ENCODE measurements around the gene FLNB. TPM values are rescaled to one million over a fixed set of nuclear protein-coding genes. Genes with fewer than 3 reads are reported as not detected.
A peak's percentile ranks its signal among the peaks of the same experiment; 100 is the strongest.

Gene FLNB
- total RNA-seq, 2 experiments from 2014 or later, result 47.7 to 48.0 TPM

DNA sequence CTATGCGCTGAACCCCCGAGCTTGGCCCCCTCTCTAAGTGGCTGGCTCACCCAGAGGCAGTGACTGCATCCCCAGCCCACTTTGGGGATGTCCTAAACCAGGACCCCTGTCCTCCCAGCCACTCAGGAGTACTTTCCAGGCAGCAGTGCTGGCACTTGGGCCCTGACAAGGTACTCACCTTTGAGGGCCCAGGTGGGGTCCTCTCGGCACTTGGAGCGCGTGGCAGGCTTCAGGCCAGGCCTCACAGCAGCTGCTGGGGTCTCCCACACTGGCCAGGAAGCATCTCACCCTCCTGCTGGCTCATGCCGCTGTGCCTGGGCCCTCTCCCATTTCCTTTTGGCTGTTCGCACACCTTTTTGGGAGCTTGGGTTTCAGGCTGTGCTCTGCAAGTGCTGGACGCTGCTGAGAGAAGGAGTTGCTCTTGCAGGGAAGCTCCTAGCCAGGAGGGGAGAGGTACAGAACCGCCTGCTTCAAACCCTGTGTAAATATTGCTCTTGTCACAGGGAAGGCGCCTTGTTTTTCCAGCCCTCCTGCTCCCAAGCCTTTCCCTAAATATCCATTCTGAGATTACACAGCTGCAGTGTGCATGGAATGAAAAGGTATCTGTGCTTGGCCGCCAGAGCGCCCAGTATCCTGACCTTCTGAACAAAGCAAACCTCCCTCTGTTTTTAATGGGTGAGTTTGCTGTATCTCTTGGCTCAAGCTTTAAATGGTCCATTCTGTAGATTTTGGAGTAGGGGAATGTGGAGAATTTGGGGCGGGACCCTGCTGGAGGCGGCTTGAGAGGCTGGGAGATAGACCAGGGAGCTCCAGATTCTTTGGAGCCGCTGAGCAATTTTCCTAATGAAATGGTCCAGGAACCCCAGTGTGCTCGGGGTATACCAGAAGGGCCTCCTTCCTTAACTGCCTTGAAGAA, 156.9 kb downstream of the FLNB start:
- CTCF ChIA-PET, result interaction anchor here (1.1 to 4.3 kb wide), 9 partner anchors 11 to 215 kb away, joined by 3 to 50 read pairs (median 14); partner anchors contain the start of genes FLNB, HTD2 and RPP14
- DNase-seq, result no peak
- no peaks in the 10 kb centered on the region for H3K27me3 Mint-ChIP-seq (ENCODE audit: low read depth)
- intact Hi-C loops (cut with micrococcal nuclease), result no loop called here
- no peak overlapping the region for H3K27ac Mint-ChIP-seq
- no peaks in the 10 kb centered on the region for H3K4me1 Mint-ChIP-seq (ENCODE audit: low read depth)
- H3K36me3 Mint-ChIP-seq (ENCODE audit: low read depth), result peaks cover 14% of the 10 kb centered on the region
- no peaks in the 10 kb centered on the region for H3K9me3 Mint-ChIP-seq
- no peak overlapping the region for H3K4me3 Mint-ChIP-seq

DNA sequence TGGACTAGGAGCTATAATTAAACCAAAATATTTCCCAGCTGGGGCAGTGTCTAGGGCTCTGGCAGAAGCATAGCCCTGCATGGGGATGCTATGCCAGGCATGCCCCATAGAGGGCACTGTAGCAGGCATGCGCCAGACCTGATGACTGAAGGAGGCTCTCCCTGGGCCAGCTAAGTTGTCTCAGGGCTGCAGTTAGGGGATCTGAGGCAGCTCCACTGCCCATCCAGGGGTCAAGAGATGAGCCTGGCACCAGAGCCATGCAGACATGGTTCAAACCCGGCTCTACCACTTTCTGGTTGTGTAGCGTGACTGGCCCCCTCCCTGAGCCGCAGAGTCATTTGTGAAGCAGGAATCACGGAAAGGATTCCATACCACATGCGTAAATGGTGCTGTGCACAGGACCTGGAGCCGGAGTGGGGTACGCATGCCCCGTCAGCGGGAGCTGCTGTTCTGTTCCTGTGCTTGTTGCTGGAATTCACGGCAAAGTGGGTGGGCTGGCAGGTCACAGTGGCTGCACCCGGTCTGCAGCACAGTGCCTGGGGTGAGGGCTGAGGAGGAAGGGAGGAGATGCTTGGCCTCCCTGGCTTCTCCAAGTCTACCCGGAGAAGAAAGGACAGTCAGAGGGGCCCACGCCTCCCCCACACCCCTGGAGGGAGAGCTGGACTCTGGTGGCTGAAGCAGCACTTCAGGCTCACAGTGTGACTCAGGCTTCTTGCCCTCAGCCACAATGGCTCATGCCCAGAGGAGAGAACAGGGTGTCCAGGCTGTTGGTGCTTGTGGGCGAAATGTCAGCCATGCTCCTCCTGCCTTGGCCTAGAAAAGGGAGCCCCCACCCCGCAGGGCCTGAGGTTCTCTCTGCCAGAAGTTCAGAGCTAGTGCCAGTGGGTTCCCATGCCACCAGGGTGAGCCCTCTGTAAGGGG, 159.5 kb downstream of the FLNB start:
- H3K36me3 Mint-ChIP-seq (ENCODE audit: low read depth), result peaks cover 2% of the 10 kb centered on the region
- intact Hi-C loops (cut with micrococcal nuclease), result no loop called here
- DNase-seq, result peak; percentile 79
- H3K4me1 Mint-ChIP-seq (ENCODE audit: low read depth), result no peaks in the 10 kb centered on the region
- no peak overlapping the region for H3K4me3 Mint-ChIP-seq
- H3K9me3 Mint-ChIP-seq, result no peaks in the 10 kb centered on the region
- no peak overlapping the region for H3K27ac Mint-ChIP-seq
- H3K27me3 Mint-ChIP-seq (ENCODE audit: low read depth), result no peaks in the 10 kb centered on the region
- CTCF ChIA-PET, result interaction anchor here (0.5 to 4.3 kb wide), 27 partner anchors 9 to 997 kb away, joined by 3 to 50 read pairs (median 4); partner anchors contain the start of gene FLNB

DNA sequence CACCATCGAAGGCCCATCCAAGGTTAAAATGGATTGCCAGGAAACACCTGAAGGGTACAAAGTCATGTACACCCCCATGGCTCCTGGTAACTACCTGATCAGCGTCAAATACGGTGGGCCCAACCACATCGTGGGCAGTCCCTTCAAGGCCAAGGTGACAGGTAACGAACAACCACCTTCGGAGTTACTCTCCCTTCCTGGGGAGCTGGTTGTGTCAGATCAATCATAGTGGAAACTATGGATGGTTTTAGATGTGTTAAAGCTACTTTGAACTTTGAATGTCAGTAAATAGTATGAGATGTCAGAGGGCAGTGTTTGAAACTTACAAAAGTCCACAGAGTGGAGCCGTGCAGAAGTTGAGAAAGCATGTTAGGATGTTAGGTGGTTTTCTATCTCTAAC, 160.3 kb downstream of the FLNB start:
- H3K27ac Mint-ChIP-seq, result no peak overlapping the region
- no peaks in the 10 kb centered on the region for H3K9me3 Mint-ChIP-seq
- no peak overlapping the region for H3K4me3 Mint-ChIP-seq
- intact Hi-C loops (cut with micrococcal nuclease), result no loop called here
- H3K27me3 Mint-ChIP-seq (ENCODE audit: low read depth), result no peaks in the 10 kb centered on the region
- no peak for DNase-seq
- no peaks in the 10 kb centered on the region for H3K4me1 Mint-ChIP-seq (ENCODE audit: low read depth)
- CTCF ChIA-PET, result interaction anchor here (1.4 to 4.3 kb wide), 4 partner anchors 8 to 161 kb away, joined by 3 to 50 read pairs (median 37); partner anchors contain the start of gene FLNB
- peaks cover 2% of the 10 kb centered on the region for H3K36me3 Mint-ChIP-seq (ENCODE audit: low read depth)

DNA sequence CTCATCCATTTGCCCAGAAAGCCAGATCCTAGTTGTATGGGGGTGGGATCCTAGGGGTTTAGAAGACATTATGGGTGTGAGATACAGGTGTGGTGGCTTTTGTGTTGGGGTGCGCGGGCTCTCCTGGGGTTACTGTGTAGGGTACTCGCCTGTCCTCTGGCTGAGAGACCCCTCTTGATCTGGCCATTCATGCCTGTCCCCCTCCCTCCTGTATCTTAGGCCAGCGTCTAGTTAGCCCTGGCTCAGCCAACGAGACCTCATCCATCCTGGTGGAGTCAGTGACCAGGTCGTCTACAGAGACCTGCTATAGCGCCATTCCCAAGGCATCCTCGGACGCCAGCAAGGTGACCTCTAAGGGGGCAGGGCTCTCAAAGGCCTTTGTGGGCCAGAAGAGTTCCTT, 161.1 kb downstream of the FLNB start:
- Mint-ChIP-seq H3K4me3 (no peak overlapping the region), H3K27ac (no peak overlapping the region), H3K27me3 (ENCODE audit: low read depth) (no peaks in the 10 kb centered on the region), H3K9me3 (no peaks in the 10 kb centered on the region), H3K36me3 (ENCODE audit: low read depth) (peaks cover 2% of the 10 kb centered on the region), H3K4me1 (ENCODE audit: low read depth) (no peaks in the 10 kb centered on the region)
- CTCF ChIA-PET, result no interaction called here
- no peak for DNase-seq
- intact Hi-C loops (cut with micrococcal nuclease), result no loop called here

DNA sequence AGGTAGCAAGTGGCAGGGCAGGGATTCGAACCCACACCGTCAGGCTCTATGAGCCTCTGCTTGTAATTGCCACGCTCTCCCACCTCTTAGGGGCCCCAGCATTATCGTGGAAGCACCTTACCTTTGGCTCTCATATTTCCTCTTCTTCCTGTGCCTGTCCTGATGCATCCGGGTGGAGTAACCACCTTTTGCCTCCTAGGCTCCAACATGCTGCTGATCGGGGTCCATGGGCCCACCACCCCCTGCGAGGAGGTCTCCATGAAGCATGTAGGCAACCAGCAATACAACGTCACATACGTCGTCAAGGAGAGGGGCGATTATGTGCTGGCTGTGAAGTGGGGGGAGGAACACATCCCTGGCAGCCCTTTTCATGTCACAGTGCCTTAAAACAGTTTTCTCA, 162.2 kb downstream of the FLNB start:
- CTCF ChIA-PET, result no interaction called here
- Mint-ChIP-seq H3K9me3 (no peaks in the 10 kb centered on the region), H3K36me3 (ENCODE audit: low read depth) (peaks cover 2% of the 10 kb centered on the region), H3K4me1 (ENCODE audit: low read depth) (no peaks in the 10 kb centered on the region), H3K27me3 (ENCODE audit: low read depth) (peaks cover 2% of the 10 kb centered on the region), H3K27ac (no peak overlapping the region), H3K4me3 (no peak overlapping the region)
- intact Hi-C loops (cut with micrococcal nuclease), result loop anchor here (5.0 to 10.0 kb wide), 2 partner anchors 308 to 776 kb away; no protein-coding TSS in a partner anchor
- no peak for DNase-seq

DNA sequence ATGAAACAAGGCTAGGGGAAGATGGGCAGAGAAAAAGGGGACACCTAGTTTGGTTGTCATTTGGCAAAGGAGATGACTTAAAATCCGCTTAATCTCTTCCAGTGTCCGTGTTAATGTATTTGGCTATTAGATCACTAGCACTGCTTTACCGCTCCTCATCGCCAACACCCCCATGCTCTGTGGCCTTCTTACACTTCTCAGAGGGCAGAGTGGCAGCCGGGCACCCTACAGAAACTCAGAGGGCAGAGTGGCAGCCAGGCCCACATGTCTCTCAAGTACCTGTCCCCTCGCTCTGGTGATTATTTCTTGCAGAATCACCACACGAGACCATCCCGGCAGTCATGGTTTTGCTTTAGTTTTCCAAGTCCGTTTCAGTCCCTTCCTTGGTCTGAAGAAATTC, 162.9 kb downstream of the FLNB start:
- peaks cover 2% of the 10 kb centered on the region for H3K36me3 Mint-ChIP-seq (ENCODE audit: low read depth)
- CTCF ChIA-PET, result no interaction called here
- no peak overlapping the region for H3K4me3 Mint-ChIP-seq
- intact Hi-C loops (cut with micrococcal nuclease), result loop anchor here (5.0 to 10.0 kb wide), 2 partner anchors 309 to 776 kb away; no protein-coding TSS in a partner anchor
- no peak for DNase-seq
- peaks cover 3% of the 10 kb centered on the region for H3K4me1 Mint-ChIP-seq (ENCODE audit: low read depth)
- no peaks in the 10 kb centered on the region for H3K9me3 Mint-ChIP-seq
- peaks cover 6% of the 10 kb centered on the region for H3K27me3 Mint-ChIP-seq (ENCODE audit: low read depth)
- no peak overlapping the region for H3K27ac Mint-ChIP-seq

DNA sequence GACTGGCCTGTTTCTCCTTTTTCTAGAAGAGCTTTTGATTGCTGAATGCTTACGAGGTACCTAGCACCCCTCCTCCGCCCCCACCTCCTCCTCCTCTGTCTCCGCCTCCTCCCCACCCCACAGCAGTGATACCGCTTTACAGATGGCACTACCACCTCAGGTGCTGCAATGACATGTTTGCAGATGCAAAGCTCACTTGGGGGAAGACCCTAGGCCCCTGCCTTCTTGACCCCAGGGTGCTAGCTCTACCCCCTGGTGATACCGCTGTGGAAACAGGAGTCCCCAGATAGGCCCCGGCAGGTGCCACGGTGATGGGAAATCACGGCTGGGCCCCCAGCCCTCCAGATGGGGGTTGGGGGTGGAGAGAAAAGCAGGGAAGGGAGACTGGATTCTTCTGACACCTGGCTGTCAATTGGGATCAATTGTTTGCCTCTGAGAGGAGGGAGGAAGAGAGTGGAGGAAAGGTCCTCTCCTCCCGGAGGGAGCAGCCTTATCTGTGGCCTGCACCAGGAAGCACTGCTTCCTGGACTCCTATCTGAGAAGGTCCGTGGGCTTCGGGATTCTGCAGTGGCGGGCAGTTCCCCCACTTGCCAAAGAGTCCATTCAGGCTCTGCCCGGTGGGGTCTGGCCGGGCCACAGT, 164.9 kb downstream of the FLNB start:
- Mint-ChIP-seq H3K27ac (no peak overlapping the region), H3K36me3 (ENCODE audit: low read depth) (peaks cover 2% of the 10 kb centered on the region), H3K9me3 (no peaks in the 10 kb centered on the region), H3K27me3 (ENCODE audit: low read depth) (peaks cover 6% of the 10 kb centered on the region), H3K4me3 (no peak overlapping the region), H3K4me1 (ENCODE audit: low read depth) (peaks cover 5% of the 10 kb centered on the region)
- intact Hi-C loops (cut with micrococcal nuclease), result loop anchor here (1.0 to 10.0 kb wide), 3 partner anchors 211 to 778 kb away; no protein-coding TSS in a partner anchor
- DNase-seq, result no peak
- CTCF ChIA-PET, result interaction anchor here (0.5 to 3.2 kb wide), 6 partner anchors 45 to 497 kb away, joined by 3 to 19 read pairs (median 3); partner anchors contain the start of gene FLNB

DNA sequence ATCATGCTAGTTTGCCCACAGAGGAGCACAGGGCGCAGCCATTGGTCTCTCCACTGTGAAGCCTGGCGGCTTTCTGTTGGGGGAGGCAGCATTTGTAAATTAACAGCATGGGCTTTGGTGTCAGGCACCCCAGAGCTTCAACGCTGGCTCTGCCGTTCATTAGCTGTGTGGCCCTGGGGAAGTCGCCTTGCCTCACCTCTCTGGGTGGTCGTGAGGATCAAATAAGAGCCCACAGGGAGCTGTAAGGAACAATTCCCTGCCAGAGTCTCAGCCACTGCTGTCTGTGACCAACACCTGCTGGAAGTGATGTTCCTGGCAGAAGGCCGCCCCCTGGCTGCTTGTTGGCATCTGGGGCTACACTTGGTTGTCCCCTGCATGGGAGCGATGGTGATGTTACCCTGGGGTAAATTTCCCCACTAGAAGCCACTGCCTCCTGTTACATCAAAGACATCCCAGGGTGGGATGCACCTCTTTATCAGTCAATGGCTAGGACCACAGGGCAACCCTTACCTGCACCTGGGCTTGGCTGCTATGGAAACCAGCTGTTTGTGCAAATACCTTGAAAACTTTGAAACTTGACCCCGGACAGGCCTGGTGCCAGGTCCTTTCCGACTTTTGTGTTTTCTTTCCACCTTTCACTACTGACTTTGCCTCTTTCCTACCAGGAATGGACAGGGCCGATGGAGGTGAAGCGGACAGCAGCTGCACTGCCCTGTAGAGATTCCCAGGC, 165.6 kb downstream of the FLNB start:
- Mint-ChIP-seq H3K9me3 (no peaks in the 10 kb centered on the region), H3K4me3 (no peak overlapping the region), H3K4me1 (ENCODE audit: low read depth) (peaks cover 11% of the 10 kb centered on the region), H3K27ac (no peak overlapping the region), H3K27me3 (ENCODE audit: low read depth) (peaks cover 6% of the 10 kb centered on the region), H3K36me3 (ENCODE audit: low read depth) (peaks cover 2% of the 10 kb centered on the region)
- intact Hi-C loops (cut with micrococcal nuclease), result loop anchor here (1.0 to 10.0 kb wide), 4 partner anchors 166 to 779 kb away; partner anchors contain the start of gene FLNB
- DNase-seq, result peak; percentile 83
- CTCF ChIA-PET, result interaction anchor here (1.2 to 4.7 kb wide), 7 partner anchors 7 to 208 kb away, joined by 3 to 46 read pairs (median 3); partner anchors contain the start of gene FLNB

DNA sequence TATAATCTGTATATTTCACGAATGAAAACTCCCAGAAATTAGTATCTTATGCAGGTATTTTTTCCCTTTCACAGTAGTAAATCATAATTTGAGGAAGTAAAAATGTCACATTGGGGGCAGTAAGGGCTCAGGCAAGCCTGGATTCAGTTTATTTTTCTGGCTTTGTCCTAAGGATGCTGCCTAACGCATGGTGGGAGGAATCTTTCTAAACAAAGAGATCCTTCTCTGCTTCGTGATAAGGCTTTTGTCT, 166.9 kb downstream of the FLNB start:
- no peak overlapping the region for H3K4me3 Mint-ChIP-seq
- no peak overlapping the region for H3K27ac Mint-ChIP-seq
- peaks cover 6% of the 10 kb centered on the region for H3K27me3 Mint-ChIP-seq (ENCODE audit: low read depth)
- intact Hi-C loops (cut with micrococcal nuclease), result loop anchor here (10.0 kb wide), 1 partner anchor 780 kb away; no protein-coding TSS in a partner anchor
- CTCF ChIA-PET, result interaction anchor here (1.1 to 4.7 kb wide), 5 partner anchors 8 to 213 kb away, joined by 3 to 46 read pairs (median 3); no protein-coding TSS in a partner anchor
- peaks cover 13% of the 10 kb centered on the region for H3K4me1 Mint-ChIP-seq (ENCODE audit: low read depth)
- H3K9me3 Mint-ChIP-seq, result no peaks in the 10 kb centered on the region
- H3K36me3 Mint-ChIP-seq (ENCODE audit: low read depth), result no peaks in the 10 kb centered on the region
- no peak for DNase-seq

DNA sequence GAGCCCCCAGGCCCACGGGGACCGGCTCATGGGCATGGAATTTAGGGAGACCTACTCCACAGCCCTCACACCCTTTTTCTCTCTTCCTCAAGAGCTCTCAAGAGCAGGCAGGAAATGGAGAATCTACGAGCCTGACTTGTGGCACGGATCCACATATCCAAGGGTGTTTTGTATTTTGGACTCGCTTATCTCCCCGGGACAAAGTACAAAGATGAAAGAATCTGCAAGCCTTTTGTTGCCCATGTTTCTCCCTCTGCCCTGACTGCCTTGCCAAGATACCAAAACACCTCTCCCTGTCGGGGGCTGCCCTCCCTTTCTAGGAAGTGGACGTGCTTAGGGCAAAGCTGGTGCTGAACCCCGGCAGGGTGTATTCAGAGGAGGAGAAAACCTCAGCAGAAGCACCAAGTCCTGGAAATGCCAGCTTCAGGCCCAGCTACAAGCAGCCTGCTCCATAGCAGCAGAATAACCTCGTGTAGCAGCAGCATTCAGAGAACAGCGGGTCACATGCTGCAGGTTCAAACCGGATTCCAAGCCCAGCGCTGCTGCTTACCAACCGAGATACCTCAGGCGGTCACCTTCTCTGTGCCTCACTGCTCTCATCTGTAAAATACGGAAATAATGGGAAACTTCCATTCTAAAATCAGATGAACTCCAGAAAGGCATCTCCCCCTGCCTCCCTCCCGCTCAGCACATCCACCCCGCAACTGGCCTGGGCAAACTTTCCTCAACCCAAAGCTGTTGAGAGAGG, 167.4 kb downstream of the FLNB start:
- Mint-ChIP-seq H3K4me3 (no peak overlapping the region), H3K9me3 (no peaks in the 10 kb centered on the region), H3K4me1 (ENCODE audit: low read depth) (peaks cover 13% of the 10 kb centered on the region), H3K36me3 (ENCODE audit: low read depth) (no peaks in the 10 kb centered on the region), H3K27me3 (ENCODE audit: low read depth) (peaks cover 6% of the 10 kb centered on the region), H3K27ac (no peak overlapping the region)
- CTCF ChIA-PET, result interaction anchor here (0.6 to 4.7 kb wide), 5 partner anchors 9 to 213 kb away, joined by 3 to 46 read pairs (median 3); no protein-coding TSS in a partner anchor
- DNase-seq, result no peak
- intact Hi-C loops (cut with micrococcal nuclease), result loop anchor here (2.0 to 10.0 kb wide), 3 partner anchors 131 to 781 kb away; partner anchors contain the start of genes HTD2 and RPP14

Measured in activated naive CD4-positive, alpha-beta T cell treated with anti-CD3 and anti-CD28 coated beads for 36 hours (primary cell).